Esophagus squamous epithelium (tissue), 5 donors: ENCODE data around the gene HECTD4. TPM values are rescaled to one million over a fixed set of nuclear protein-coding genes. Genes with fewer than 3 reads are reported as not detected.

Experiments
- DNase-seq: peaks from one replicate; lab custom pipeline; 2025; lab: John Stamatoyannopoulos, UW
- H3K27ac ChIP-seq, 4 donors: fragments of 200-600 bp; sonication (generic); one replicate each; pipeline ENCODE4 v1.5.1; 2016 to 2019; ENCODE audit warnings: mild to moderate bottlenecking in 1 of 4
- H3K27me3 ChIP-seq, 4 donors: fragments of 200-600 bp; sonication (generic); 1 replicate in 3 of 4; 2 replicates in 1 of 4; pipeline versions ENCODE4 v1.5.1 to v1.6.0; 2017 to 2021; ENCODE audit warnings: antibody characterized with exemption in 1 of 4
- H3K36me3 ChIP-seq, 3 donors: fragments of 200-600 bp; sonication (generic); one replicate each; pipeline ENCODE4 v1.5.1; 2016 to 2019
- H3K4me1 ChIP-seq, 3 donors: fragments of 200-600 bp; sonication (generic); one replicate each; pipeline ENCODE4 v1.5.1; 2017 to 2019
- H3K4me3 ChIP-seq, 4 donors: fragments of 200-600 bp; sonication (generic); 1 replicate in 3 of 4; 2 replicates in 1 of 4; pipeline ENCODE4 v1.5.1; 2016 to 2019; ENCODE audit warnings: mild to moderate bottlenecking in 2 of 4, moderate library complexity in 1 of 4
- H3K9me3 ChIP-seq, 3 donors: fragments of 200-600 bp; sonication (generic); one replicate each; pipeline ENCODE4 v1.5.1; 2016 to 2019
- CTCF ChIP-seq, 6 experiments: fragments of 450-650 bp in 4 of 6; fragments of 200-600 bp in 2 of 6; sonication (generic) in 2 of 6; IDR thresholded peaks; one replicate each; pipeline ENCODE4 v1.5.1; 2016 to 2019; ENCODE audit warnings: antibody characterized with exemption in 6 of 6, mild to moderate bottlenecking in 4 of 6, moderate library complexity in 4 of 6
- POLR2A ChIP-seq, 4 donors: fragments of 450-650 bp; IDR thresholded peaks; one replicate each; pipeline ENCODE4 v1.6.1; 2017; ENCODE audit warnings: antibody characterized with exemption in 4 of 4, mild to moderate bottlenecking in 4 of 4, moderate library complexity in 3 of 4
- WGBS, 2 donors: methylation state at CpG; one replicate each; pipeline ENCODE4 v1.1.5; 2018; 5-methylcytosine and 5-hydroxymethylcytosine counted together
- intact Hi-C: fragments of 100-400 bp; cut with DNase I; formaldehyde crosslinking; loops from one replicate; pipeline ENCODE4 v1.15.0; 2022
- total RNA-seq, 4 donors: library from RNA; depleted of rRNA; stranded (reverse); fragments of >200 nt; gene quantifications; one replicate each; pipeline ENCODE4 v1.1.0, GENCODE V29; 2016
- donor health status: DM: yes; HTN: yes; CAD: no.

Gene HECTD4
- total RNA-seq, 4 donors from 2014 or later, result 15.4 to 53.4 (median 33.4) TPM

- 89% methylated on average over 3 to 4 of the region's 7 CpGs for WGBS, 2 donors
- no peak for TF ChIP-seq POLR2A (IDR thresholded peaks at IDR 0.05)
- no peak for TF ChIP-seq CTCF (IDR thresholded peaks at IDR 0.05)
Measured at GRCh38 chr12:112169966-112170365, 212.3 kb downstream of the HECTD4 start.

GRCh38 chr12:112169161-112169872, 212.9 kb downstream of the HECTD4 start:
- H3K27me3 ChIP-seq, result no peaks in the 10 kb centered on the region
- WGBS, 2 donors, result 86 to 96% methylated on average over 4 to 10 of the region's 19 CpGs
- H3K36me3 ChIP-seq, result peaks cover 4 to 89% (median 6%) of the 10 kb centered on the region in 3 donors
- no peak for TF ChIP-seq CTCF (IDR thresholded peaks at IDR 0.05)
- TF ChIP-seq POLR2A (IDR thresholded peaks at IDR 0.05), result no peak
- DNase-seq, result no peak
- no peaks in the 10 kb centered on the region for H3K4me1 ChIP-seq
- H3K4me3 ChIP-seq, result no peak overlapping the region
- H3K9me3 ChIP-seq, result no peaks in the 10 kb centered on the region
- no peak overlapping the region for H3K27ac ChIP-seq
- intact Hi-C loops, result no loop called here

More at GRCh38 chr12:112169966-112170365, 212.3 kb downstream of the HECTD4 start:
- Histone ChIP-seq H3K4me3 (no peak overlapping the region), H3K36me3 (peaks cover 4 to 92% (median 9%) of the 10 kb centered on the region in 3 donors), H3K9me3 (no peaks in the 10 kb centered on the region), H3K27ac (no peak overlapping the region), H3K27me3 (no peaks in the 10 kb centered on the region), H3K4me1 (no peaks in the 10 kb centered on the region)
- intact Hi-C loops, result no loop called here
- DNase-seq, result no peak

GRCh38 chr12:112168561-112168971, 213.7 kb downstream of the HECTD4 start:
- intact Hi-C loops, result no loop called here
- DNase-seq, result no peak
- Histone ChIP-seq H3K36me3 (peaks cover 4 to 89% (median 6%) of the 10 kb centered on the region in 3 donors), H3K27ac (no peak overlapping the region), H3K4me3 (no peak overlapping the region), H3K4me1 (no peaks in the 10 kb centered on the region), H3K27me3 (no peaks in the 10 kb centered on the region), H3K9me3 (no peaks in the 10 kb centered on the region)
- 78% methylated on average over 3 of the region's 8 CpGs; no CpG with 5 or more reads in 1 of the 2 donors for whole genome bisulfite sequencing, 2 donors
- no peak for TF ChIP-seq CTCF (IDR thresholded peaks at IDR 0.05)
- no peak for TF ChIP-seq POLR2A (IDR thresholded peaks at IDR 0.05)

GRCh38 chr12:112167718-112168525, 214.3 kb downstream of the HECTD4 start:
- intact Hi-C loops, result no loop called here
- no peak overlapping the region for H3K27ac ChIP-seq
- no peaks in the 10 kb centered on the region for H3K4me1 ChIP-seq
- no peak for TF ChIP-seq POLR2A (IDR thresholded peaks at IDR 0.05)
- no peak for TF ChIP-seq CTCF (IDR thresholded peaks at IDR 0.05)
- WGBS, 2 donors, result 91% methylated on average over 12 of the region's 32 CpGs; no CpG with 5 or more reads in 1 of the 2 donors
- no peak overlapping the region for H3K4me3 ChIP-seq
- peaks cover 4 to 89% (median 6%) of the 10 kb centered on the region in 3 donors for H3K36me3 ChIP-seq
- no peaks in the 10 kb centered on the region for H3K27me3 ChIP-seq
- DNase-seq, result no peak
- no peaks in the 10 kb centered on the region for H3K9me3 ChIP-seq

GRCh38 chr12:112167031-112167461, 215.2 kb downstream of the HECTD4 start:
- no peak for DNase-seq
- Histone ChIP-seq H3K27ac (no peak overlapping the region), H3K9me3 (no peaks in the 10 kb centered on the region), H3K4me1 (no peaks in the 10 kb centered on the region), H3K4me3 (no peak overlapping the region), H3K27me3 (no peaks in the 10 kb centered on the region), H3K36me3 (peaks cover 0 to 89% (median 4%) of the 10 kb centered on the region in 3 donors)
- TF ChIP-seq POLR2A (IDR thresholded peaks at IDR 0.05), result no peak
- no peak for TF ChIP-seq CTCF (IDR thresholded peaks at IDR 0.05)
- WGBS, 2 donors, result 93 to 100% methylated on average over 2 to 10 of the region's 12 CpGs
- intact Hi-C loops, result no loop called here
